HAP-1 (cell line): ENCODE data around the gene SERP2.

ENCODE experiments used
- DNase-seq, 2 experiments: peaks; one replicate each; pipeline ENCODE4 v3.0.0-alpha.2; 2016 to 2020; ENCODE audit warnings: low spot score in 2 of 2
- H3K27me3 ChIP-seq: fragments of 250-450 bp; sonication (Bioruptor Pico); 2 replicates; pipeline ENCODE4 v1.5.1; 2020; ENCODE audit warnings: low read depth, mild to moderate bottlenecking, moderate library complexity
- H3K36me3 ChIP-seq: fragments of 250-450 bp; sonication (Bioruptor Pico); replicated peaks from 2 replicates; pipeline ENCODE4 v1.5.1; 2020; ENCODE audit warnings: mild to moderate bottlenecking
- H3K4me1 ChIP-seq: fragments of 250-450 bp; sonication (Bioruptor Pico); 2 replicates; pipeline ENCODE4 v1.5.1; 2020; ENCODE audit warnings: mild to moderate bottlenecking
- H3K4me3 ChIP-seq: fragments of 250-450 bp; sonication (Bioruptor Pico); 2 replicates; pipeline ENCODE4 v1.5.1; 2020; ENCODE audit warnings: mild to moderate bottlenecking, moderate library complexity
- H3K9me3 ChIP-seq: fragments of 250-450 bp; sonication (Bioruptor Pico); 2 replicates; pipeline ENCODE4 v1.5.1; 2020; ENCODE audit warnings: mild to moderate bottlenecking, moderate library complexity
- in situ Hi-C: fragments of 300-500 bp; cut with MboI; formaldehyde crosslinking; loops from 3 replicates; pipeline ENCODE4 v1.14.3; 2020; ENCODE audit warnings: low sequenced_read_pairs, inconsistent platforms, mixed read lengths

The SERP2 gene

DNA sequence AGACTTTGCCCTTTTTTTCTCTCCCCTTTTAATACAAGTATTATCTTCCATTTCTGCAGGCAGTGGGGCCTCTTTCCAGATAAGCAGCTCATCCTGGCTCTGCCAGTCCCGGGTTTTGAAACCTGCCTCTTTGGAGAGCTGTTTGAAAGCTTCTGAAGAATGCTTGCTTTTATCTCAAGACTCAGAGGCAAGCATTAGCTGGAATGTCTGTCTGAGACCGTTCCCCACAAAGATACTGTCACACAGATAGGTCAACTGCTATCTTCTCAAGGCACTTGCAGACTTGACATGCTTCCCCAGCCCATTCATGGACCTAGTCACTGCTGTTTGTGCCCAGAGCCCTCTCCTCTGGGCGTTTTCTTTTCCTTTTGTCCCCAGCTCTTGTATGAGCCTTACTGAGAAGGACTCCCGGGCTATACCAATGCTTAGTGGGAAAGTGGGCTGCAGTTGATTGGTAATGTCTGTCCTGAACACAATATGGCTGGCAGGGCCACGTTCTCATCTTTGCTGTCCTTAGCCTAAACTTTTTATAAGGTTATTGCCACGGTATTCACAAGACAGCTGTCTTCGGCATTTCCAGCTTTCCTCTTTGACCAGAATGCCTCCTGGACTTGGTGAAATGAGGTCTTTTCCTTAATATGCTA, 13.4 kb downstream of the SERP2 start:
- no peak overlapping the region for H3K4me3 ChIP-seq
- in situ Hi-C loops: no loop called here

DNA sequence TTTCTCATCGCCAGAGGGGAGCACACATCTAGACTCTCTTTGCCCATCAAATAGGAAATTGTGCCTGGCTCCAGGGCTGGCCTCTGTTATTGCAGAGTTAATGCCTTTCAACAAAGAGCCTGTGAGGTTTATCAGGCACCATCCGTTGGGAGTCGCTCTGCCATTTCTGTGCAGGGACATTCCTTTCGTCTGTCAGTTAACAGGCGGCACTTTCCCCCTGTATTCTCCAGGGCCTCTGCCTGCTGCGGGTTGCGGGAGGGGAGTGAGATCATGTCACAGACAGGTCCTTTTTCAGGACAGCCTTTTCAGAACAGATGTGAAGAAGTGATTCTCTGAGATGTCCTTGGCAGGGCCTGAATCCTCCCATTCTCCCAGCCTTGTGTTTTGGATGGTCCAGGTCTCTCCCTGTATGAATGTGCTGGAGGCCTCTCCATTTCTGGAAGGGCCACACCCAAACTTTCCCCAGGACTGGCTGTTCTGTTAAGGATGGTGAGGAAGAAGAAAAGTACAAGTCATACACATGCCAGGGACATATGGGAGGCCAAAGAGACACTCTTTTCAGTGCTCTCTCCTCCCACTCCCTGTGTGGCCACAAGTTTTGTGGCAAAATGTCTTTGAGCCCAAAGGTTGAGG, 14.9 kb downstream of the SERP2 start:
- in situ Hi-C loops: no loop called here
- peak in 1 of 2 experiments; percentile 38 for DNase-seq
- Histone ChIP-seq H3K9me3 (no peaks in the 10 kb centered on the region), H3K4me1 (peaks cover 9% of the 10 kb centered on the region), H3K27me3 (no peaks in the 10 kb centered on the region), H3K36me3 (no peaks in the 10 kb centered on the region), H3K4me3 (no peak overlapping the region)

More for the DNA sequence above, 13.4 kb downstream of the SERP2 start:
- no peaks in the 10 kb centered on the region for H3K27me3 ChIP-seq
- no peaks in the 10 kb centered on the region for H3K36me3 ChIP-seq
- H3K9me3 ChIP-seq: no peaks in the 10 kb centered on the region
- DNase-seq: no peak
- peaks cover 9% of the 10 kb centered on the region for H3K4me1 ChIP-seq

DNA sequence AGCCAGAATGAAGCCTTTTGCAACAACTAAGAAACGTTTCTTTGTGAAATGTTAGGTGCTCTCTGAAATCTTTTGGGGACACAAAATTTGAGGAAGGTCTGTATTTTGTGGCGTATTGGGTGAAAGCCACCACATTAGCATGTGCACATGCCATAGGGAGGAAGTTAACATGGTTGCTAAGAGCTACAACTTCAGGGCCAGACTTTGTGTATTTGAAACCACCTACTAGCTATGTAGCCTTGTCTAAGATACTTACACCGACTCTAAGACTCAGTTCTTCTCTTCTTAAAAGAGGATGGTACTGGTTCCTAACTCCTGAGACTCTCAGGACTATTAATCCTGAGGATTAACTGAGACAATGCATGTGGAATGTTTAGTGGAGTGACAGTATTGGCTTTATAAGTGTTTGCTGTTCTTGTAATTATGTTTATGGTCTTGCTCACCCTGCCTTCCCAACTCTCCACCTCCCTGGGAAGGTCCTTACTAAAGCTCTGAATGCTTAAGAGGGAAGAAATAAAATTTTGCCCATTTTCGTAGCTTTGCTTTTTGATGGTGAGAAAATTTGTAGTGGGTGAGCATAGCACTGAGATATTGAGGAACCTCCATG, 15.5 kb downstream of the SERP2 start:
- no peaks in the 10 kb centered on the region for H3K36me3 ChIP-seq
- H3K9me3 ChIP-seq: no peaks in the 10 kb centered on the region
- H3K4me3 ChIP-seq: no peak overlapping the region
- in situ Hi-C loops: no loop called here
- peak in 1 of 2 experiments; percentile 22 for DNase-seq
- H3K27me3 ChIP-seq: no peaks in the 10 kb centered on the region
- H3K4me1 ChIP-seq: peaks cover 9% of the 10 kb centered on the region

DNA sequence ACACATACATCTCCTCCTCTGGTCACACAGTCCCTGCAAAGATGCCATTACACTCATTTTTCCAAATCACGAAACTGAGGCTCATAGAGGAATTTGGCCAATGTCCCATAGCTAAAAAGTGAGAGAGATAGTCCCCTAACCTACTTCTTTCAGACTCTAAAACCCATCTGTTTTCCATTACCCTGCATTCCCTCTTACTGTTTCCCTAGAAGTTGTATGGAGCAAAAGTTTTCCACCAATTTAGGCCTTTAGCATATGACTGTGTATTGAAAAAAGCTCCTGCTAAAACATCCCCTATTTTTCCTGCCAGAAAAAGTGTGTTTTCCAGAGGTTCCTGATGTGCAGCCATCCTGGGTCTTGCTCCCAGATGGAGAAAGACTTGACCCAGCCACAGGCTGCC, 16.3 kb downstream of the SERP2 start:
- peaks cover 9% of the 10 kb centered on the region for H3K4me1 ChIP-seq
- in situ Hi-C loops: no loop called here
- no peak for DNase-seq
- H3K27me3 ChIP-seq: no peaks in the 10 kb centered on the region
- no peak overlapping the region for H3K4me3 ChIP-seq
- H3K9me3 ChIP-seq: no peaks in the 10 kb centered on the region
- H3K36me3 ChIP-seq: no peaks in the 10 kb centered on the region

DNA sequence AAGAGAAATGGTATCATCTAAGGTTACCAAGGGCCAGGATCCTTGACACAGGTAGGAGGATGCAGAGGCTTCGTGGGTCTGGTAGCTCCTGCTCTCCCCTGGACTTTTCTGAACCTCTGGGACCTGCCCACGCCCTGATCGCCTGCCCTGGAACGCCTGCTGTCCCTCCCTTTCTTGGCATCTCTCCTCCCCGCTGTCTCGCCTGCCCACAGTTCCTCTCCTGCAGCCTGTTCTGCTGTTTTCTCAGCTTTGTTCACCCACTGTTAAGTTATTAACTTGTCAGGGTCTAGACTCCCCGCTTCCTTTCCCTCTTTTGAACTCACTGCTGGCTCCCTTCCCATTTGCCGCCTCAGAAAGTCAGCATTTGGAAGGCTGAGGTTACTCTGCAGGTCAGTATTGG, 19.8 kb downstream of the SERP2 start:
- no peak for DNase-seq
- peaks cover 9% of the 10 kb centered on the region for H3K4me1 ChIP-seq
- in situ Hi-C loops: no loop called here
- H3K36me3 ChIP-seq: no peaks in the 10 kb centered on the region
- H3K9me3 ChIP-seq: no peaks in the 10 kb centered on the region
- H3K27me3 ChIP-seq: no peaks in the 10 kb centered on the region
- H3K4me3 ChIP-seq: no peak overlapping the region

DNA sequence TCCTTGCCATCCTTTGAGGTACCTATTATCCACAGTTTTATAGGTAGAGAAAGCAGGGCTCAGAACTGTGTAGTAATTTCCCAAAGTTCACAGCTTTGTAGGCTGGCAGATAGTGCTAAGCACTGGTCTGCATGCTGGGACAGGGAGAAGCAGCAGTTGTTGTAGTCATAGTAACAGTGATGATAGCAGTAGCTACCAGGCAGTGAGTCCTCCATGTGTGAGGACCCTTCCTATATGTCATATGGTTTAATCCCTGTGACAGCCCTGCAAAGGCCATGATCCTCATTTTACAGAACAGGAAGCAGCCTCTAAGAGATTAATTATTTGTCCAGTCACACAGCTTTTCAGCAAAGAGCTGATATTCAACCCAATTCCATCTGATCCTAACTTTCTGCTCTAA, 21.0 kb downstream of the SERP2 start:
- in situ Hi-C loops: no loop called here
- no peak overlapping the region for H3K4me3 ChIP-seq
- DNase-seq: no peak
- H3K9me3 ChIP-seq: no peaks in the 10 kb centered on the region
- H3K4me1 ChIP-seq: peaks cover 2% of the 10 kb centered on the region; the same call in 1 of the 2 replicates
- H3K27me3 ChIP-seq: no peaks in the 10 kb centered on the region
- H3K36me3 ChIP-seq: no peaks in the 10 kb centered on the region

DNA sequence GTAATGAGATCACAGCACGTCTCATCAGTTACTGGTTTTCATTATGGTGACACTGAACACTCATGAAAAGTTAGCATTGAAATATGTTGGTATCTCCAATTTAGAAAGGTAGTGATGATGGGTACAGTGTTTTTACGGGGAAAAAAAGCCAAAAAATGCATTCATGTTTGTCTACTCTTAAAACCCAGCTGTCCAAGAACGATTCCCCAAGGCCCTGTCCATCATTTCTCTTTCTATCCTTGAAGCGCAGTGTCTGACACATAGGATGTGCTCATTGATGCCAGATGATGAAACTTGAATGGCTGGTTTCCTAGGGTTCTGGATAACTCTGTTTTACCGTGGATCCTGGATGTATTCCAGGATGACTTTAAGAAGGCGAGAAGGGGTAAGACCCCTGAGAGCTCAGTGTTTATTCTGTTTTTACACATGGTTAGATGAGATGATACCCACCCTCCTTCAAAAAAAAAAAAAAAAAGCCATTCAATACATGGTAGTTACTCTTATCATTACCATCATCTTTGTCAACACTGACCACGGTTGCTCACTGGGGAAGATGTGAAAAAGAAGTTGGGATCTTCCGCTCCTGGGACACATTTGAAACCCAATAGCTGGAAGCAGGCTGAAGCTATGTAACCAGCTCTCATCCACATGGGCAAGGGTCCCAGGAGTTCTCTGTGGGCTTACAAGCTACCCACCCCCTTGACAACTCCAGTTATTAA, 22.5 kb downstream of the SERP2 start:
- H3K4me1 ChIP-seq: no peaks in the 10 kb centered on the region
- no peak overlapping the region for H3K4me3 ChIP-seq
- in situ Hi-C loops: no loop called here
- no peak for DNase-seq
- no peaks in the 10 kb centered on the region for H3K36me3 ChIP-seq
- no peaks in the 10 kb centered on the region for H3K9me3 ChIP-seq
- no peaks in the 10 kb centered on the region for H3K27me3 ChIP-seq

DNA sequence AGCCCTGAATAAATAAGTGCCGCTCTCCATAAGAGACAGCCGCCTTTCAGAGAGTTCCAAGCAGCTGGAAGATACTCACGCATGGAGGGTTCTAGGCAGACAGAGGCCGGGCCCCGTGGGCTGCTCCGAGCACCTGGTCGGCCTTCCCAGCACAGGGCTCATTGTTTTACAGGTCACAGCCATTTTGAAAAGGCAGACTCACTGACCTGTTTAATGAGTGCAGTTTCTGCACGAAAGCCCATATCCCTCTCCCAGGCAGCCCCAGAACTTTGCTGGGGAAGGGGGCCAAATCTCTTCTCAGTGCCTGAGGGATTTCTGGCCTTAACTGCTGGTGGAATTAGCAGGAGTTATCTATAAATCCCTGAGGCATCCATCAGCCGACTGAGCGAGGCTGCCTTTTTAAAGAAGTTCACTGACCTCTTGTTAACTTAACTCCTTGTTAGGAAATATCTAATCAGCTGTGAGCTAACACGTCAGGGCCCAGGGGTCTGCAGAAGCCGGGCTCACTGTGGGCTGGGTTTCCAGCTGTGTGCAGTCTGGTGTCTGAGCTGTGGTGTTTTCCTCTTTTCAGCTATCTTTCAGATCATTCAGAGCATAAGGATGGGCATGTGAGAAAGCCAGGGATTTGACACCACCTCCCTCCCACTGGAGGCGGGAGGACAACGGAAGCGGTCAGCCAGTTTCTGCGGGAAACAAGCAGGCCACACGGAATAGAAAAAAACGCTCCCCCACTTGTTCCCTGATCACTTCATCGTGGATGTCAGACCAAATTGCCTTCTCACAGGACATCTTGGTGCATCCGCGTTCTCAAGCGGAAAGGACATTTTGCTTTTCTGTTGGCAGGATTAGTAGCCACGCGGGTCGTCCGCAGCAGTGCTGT, 23.3 kb downstream of the SERP2 start:
- no peaks in the 10 kb centered on the region for H3K36me3 ChIP-seq
- H3K9me3 ChIP-seq: no peaks in the 10 kb centered on the region
- in situ Hi-C loops: no loop called here
- H3K4me1 ChIP-seq: no peaks in the 10 kb centered on the region
- DNase-seq: no peak
- H3K27me3 ChIP-seq: no peaks in the 10 kb centered on the region
- H3K4me3 ChIP-seq: no peak overlapping the region

DNA sequence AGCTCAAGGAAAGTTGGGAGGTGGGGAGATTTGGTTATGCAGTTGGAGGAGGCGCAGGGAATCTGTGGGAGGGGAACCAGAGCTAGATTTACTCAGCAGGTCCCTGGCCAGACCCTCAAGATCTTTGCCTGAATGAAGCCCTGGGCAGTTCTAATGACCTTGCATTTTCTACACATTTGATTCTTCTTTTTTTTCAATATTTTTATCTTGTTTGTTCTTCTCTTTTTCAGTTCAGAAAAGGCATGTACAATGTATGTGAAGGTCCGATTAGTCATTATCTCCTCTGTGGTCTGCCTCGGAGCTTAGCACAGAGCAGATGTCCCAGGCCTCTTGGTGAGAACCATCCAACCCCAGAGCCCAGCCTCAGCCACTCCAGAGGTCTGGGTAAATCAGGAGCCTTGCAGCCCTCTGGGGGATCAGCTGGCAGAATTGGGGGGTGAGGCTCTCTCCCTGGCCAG, 24.2 kb downstream of the SERP2 start:
- no peaks in the 10 kb centered on the region for H3K4me1 ChIP-seq
- H3K9me3 ChIP-seq: no peaks in the 10 kb centered on the region
- H3K4me3 ChIP-seq: no peak overlapping the region
- in situ Hi-C loops: no loop called here
- DNase-seq: no peak
- no peaks in the 10 kb centered on the region for H3K36me3 ChIP-seq
- no peaks in the 10 kb centered on the region for H3K27me3 ChIP-seq

DNA sequence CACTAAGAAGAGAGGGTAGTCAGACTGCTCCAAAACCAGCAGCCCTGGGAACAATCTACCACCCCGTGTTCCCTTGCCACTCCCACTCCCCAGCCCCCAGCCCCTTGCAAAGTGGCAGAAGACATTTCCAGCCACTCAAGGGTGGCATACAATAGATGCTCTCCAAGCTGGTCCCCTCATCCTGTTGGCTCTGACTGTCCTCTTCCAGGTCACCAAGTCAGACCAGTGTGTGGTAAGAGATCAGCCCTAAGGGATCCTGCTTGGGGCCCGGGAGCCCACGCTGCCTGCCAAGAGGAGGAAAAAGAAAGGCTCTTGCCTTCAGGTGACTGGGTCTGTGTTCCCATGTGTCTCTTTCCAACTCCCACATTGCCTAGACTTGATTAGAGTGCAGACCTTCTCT, 25.0 kb downstream of the SERP2 start:
- no peak for DNase-seq
- in situ Hi-C loops: no loop called here
- Histone ChIP-seq H3K4me3 (no peak overlapping the region), H3K27me3 (no peaks in the 10 kb centered on the region), H3K4me1 (peaks cover 3% of the 10 kb centered on the region), H3K9me3 (no peaks in the 10 kb centered on the region), H3K36me3 (no peaks in the 10 kb centered on the region)

DNA sequence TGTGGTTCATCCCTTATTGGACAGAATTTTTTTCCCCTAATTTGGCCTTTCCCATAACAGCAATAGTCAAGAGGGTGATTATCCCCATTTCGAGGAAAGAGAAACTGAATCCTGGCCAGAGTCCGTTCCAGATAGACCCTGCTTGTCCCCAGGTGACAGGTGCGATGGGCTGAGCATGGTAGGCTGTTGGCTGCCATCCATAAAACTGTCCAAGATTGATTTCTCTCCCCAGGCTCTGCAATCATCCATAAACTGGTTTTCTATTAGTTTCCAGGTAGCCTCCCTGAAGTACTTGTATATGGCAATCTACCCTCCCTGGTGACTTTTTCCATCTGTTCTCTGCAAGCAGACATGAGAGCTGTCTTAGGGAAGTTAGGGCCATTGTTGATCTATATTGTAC, 25.4 kb downstream of the SERP2 start:
- no peaks in the 10 kb centered on the region for H3K36me3 ChIP-seq
- DNase-seq: no peak
- in situ Hi-C loops: no loop called here
- H3K9me3 ChIP-seq: no peaks in the 10 kb centered on the region
- peaks cover 8% of the 10 kb centered on the region for H3K4me1 ChIP-seq
- no peak overlapping the region for H3K4me3 ChIP-seq
- no peaks in the 10 kb centered on the region for H3K27me3 ChIP-seq

DNA sequence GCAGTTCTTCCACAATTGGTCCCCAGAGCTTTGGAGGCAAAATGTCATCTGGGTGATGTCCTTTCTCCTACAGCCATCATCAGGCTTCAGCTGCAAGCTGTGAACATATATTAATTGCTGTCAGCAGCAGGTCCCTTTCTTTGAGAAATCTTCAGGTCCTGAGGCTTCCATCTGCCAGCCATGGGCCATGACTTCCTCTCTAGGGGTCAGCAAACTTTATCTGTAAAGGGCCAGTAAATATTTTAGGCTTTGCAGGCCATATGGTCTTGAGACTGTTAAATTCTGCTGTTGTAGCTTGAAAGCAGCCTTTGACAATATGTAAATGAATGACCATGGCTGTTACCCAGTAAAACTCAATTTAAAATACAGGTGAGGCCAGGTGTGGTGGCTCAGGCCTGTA, 27.1 kb downstream of the SERP2 start:
- H3K36me3 ChIP-seq: no peaks in the 10 kb centered on the region
- in situ Hi-C loops: no loop called here
- no peak for DNase-seq

DNA sequence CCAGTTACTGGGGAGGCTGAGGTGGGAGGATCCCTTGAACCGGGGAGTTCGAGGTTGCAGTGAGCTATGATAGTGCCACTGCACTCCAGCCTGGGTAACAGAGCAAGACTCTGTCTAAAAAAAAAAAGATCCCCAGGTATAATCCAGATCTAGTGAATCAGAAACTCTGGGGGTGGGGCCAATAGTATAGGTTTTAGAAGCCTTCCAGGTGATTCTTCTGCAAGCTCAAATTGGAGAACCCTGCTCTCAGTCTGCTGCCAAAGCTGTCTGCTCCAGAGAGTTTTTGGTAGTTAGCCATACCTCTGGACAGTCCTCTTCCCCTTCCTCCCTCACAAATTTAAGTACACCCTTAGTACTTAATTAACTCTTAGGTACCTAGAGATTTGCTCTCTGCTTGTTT, 28.0 kb downstream of the SERP2 start:
- H3K4me3 ChIP-seq: no peak overlapping the region
- H3K36me3 ChIP-seq: no peaks in the 10 kb centered on the region
- in situ Hi-C loops: no loop called here
- H3K4me1 ChIP-seq: peaks cover 18% of the 10 kb centered on the region
- DNase-seq: no peak
- H3K27me3 ChIP-seq: no peaks in the 10 kb centered on the region
- no peaks in the 10 kb centered on the region for H3K9me3 ChIP-seq

More for the DNA sequence above, 27.1 kb downstream of the SERP2 start:
- Histone ChIP-seq H3K27me3 (no peaks in the 10 kb centered on the region), H3K4me3 (no peak overlapping the region), H3K4me1 (peaks cover 18% of the 10 kb centered on the region), H3K9me3 (no peaks in the 10 kb centered on the region)
